A673 (cell line): ENCODE data around the gene OTOGL. TPM values are rescaled to one million over a fixed set of nuclear protein-coding genes. Genes with fewer than 3 reads are reported as not detected.
"Not testable (repeated sequence)": the region's sequence is repeated elsewhere in the genome, so short reads cannot be mapped to it uniquely, and the experiment has no call there.

Source experiments
- BruUV-seq: library from RNA; stranded (reverse); fragments of 400-500 nt; replicated peaks from 2 replicates; lab custom pipeline; 2021; lab: Mats Ljungman, UMichigan
- CTCF ChIA-PET: fragments of 300-600 bp; sonication (Branson Sonifier 250); formaldehyde crosslinking; loops from one replicate; lab custom pipeline; 2022; ENCODE audit warnings: antibody characterized with exemption; lab: Charles Lee
- POLR2A ChIA-PET: fragments of 300-600 bp; sonication (Branson Sonifier 250); formaldehyde crosslinking; loops from one replicate; lab custom pipeline; 2022; ENCODE audit warnings: antibody characterized with exemption; ENCODE audit not compliant: low non-redundant PET; lab: Charles Lee
- DNase-seq: peaks from one replicate; pipeline ENCODE4 v3.0.0-alpha.2; 2015; ENCODE audit warnings: low spot score
- H3K27ac ChIP-seq: fragments of 200-600 bp; sonication (generic); 2 replicates; pipeline ENCODE4 v1.5.1; 2016; ENCODE audit warnings: mixed run types, low read depth, mild to moderate bottlenecking, mixed read lengths, antibody characterized with exemption, low read length; ENCODE audit not compliant: poor library complexity, severe bottlenecking
- H3K27me3 ChIP-seq: fragments of 200-600 bp; sonication (generic); replicated peaks from 2 replicates; pipeline ENCODE4 v1.6.1; 2017; ENCODE audit warnings: mixed run types, low read depth, mild to moderate bottlenecking, mixed read lengths, antibody characterized with exemption, low read length; ENCODE audit not compliant: insufficient read depth, poor library complexity
- H3K36me3 ChIP-seq: fragments of 200-600 bp; sonication (generic); 2 replicates; pipeline ENCODE4 v1.6.1; 2016; ENCODE audit warnings: mixed run types, mild to moderate bottlenecking, mixed read lengths, antibody characterized with exemption, low read length; ENCODE audit not compliant: insufficient read depth, poor library complexity, severe bottlenecking
- H3K4me1 ChIP-seq: fragments of 200-600 bp; sonication (generic); 2 replicates; pipeline ENCODE4 v1.6.1; 2017; ENCODE audit warnings: mixed run types, mild to moderate bottlenecking, mixed read lengths, antibody characterized with exemption, low read length; ENCODE audit not compliant: insufficient read depth, poor library complexity, severe bottlenecking
- H3K4me3 ChIP-seq: fragments of 200-600 bp; sonication (generic); 2 replicates; pipeline ENCODE4 v1.5.1; 2016; ENCODE audit warnings: low read depth, mixed run types, mild to moderate bottlenecking, mixed read lengths, low read length; ENCODE audit not compliant: poor library complexity, severe bottlenecking
- H3K9me3 ChIP-seq: fragments of 200-600 bp; sonication (generic); 2 replicates; pipeline ENCODE4 v1.6.1; 2016; ENCODE audit warnings: mixed run types, low read depth, mild to moderate bottlenecking, mixed read lengths, antibody characterized with exemption, low read length; ENCODE audit not compliant: poor library complexity, severe bottlenecking
- EZH2 ChIP-seq: fragments of 200-600 bp; sonication (generic); IDR thresholded peaks from 2 replicates; pipeline ENCODE4 v1.6.1; 2017; ENCODE audit warnings: borderline replicate concordance, low read depth, mild to moderate bottlenecking, mixed read lengths, antibody characterized with exemption, low read length; ENCODE audit not compliant: poor library complexity, severe bottlenecking
- intact Hi-C: fragments of 100-400 bp; cut with micrococcal nuclease; formaldehyde crosslinking; loops from one replicate; pipeline ENCODE4 v1.10.0; 2022; ENCODE audit not compliant: unreplicated experiment
- total RNA-seq: library from RNA; stranded (reverse); gene quantifications from 2 replicates; pipeline ENCODE4 v1.2.3, GENCODE V29; 2021
- TF ChIP-seq, protein P1 (sequence below): fragments of 300-800, 200-600 bp; sonication (generic); conservative IDR thresholded peaks from 2 replicates; pipeline ENCODE4 v1.5.1; 2017; ENCODE audit warnings: low read depth, mild to moderate bottlenecking, antibody characterized with exemption, low read length, moderate library complexity, mixed read lengths

OTOGL gene
- total RNA-seq, 1 experiment from 2014 or later, result 0.73 TPM

GRCh38 chr12:80143537-80143936 is 44.2 kb downstream of the OTOGL start:
- Histone ChIP-seq H3K4me3 (no peak overlapping the region), H3K27me3 (peaks cover 15% of the 10 kb centered on the region), H3K4me1 (no peaks in the 10 kb centered on the region), H3K36me3 (no peaks in the 10 kb centered on the region), H3K9me3 (no peaks in the 10 kb centered on the region), H3K27ac (no peak overlapping the region)
- no peak for DNase-seq
- no TSS peak for BruUV-seq
- CTCF ChIA-PET, result no interaction called here
- TF ChIP-seq, protein P1, sequence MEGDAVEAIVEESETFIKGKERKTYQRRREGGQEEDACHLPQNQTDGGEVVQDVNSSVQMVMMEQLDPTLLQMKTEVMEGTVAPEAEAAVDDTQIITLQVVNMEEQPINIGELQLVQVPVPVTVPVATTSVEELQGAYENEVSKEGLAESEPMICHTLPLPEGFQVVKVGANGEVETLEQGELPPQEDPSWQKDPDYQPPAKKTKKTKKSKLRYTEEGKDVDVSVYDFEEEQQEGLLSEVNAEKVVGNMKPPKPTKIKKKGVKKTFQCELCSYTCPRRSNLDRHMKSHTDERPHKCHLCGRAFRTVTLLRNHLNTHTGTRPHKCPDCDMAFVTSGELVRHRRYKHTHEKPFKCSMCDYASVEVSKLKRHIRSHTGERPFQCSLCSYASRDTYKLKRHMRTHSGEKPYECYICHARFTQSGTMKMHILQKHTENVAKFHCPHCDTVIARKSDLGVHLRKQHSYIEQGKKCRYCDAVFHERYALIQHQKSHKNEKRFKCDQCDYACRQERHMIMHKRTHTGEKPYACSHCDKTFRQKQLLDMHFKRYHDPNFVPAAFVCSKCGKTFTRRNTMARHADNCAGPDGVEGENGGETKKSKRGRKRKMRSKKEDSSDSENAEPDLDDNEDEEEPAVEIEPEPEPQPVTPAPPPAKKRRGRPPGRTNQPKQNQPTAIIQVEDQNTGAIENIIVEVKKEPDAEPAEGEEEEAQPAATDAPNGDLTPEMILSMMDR, result no peak
- no peak for TF ChIP-seq EZH2
- intact Hi-C loops, result no loop called here
- POLR2A ChIA-PET, result no interaction called here

DNA sequence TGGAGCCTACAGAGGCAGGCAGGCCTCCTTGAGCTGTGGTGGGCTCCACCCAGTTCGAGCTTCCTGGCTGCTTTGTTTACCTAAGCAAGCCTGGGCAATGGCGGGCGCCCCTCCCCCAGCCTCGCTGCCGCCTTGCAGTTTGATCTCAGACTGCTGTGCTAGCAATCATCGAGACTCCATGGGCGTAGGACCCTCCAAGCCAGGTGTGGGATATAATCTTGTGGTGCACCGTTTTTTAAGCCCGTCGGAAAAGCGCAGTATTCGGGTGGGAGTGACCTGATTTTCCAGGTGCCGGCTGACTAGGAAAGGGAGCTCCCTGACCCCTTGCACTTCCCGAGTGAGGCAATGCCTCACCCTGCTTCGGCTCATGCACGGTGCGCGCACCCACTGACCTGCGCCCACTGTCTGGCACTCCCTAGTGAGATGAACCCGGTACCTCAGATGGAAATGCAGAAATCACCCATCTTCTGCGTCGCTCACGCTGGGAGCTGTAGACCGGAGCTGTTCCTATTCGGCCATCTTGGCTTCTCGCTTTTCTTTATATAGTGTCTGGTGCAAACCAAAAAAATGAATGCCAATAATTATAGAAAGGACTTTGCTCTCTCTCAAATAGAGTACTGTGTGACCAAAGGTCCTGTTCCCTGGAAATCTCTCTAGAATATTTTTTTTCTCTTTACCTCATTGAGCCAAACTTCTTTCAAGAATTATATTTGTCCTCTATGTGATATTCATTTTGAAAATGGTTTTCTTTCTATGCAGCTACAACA is 50.4 kb downstream of the OTOGL start:
- BruUV-seq, H3K27me3 ChIP-seq, POLR2A ChIA-PET, H3K9me3 ChIP-seq, H3K4me1 ChIP-seq, DNase-seq, H3K27ac ChIP-seq, H3K36me3 ChIP-seq, CTCF ChIA-PET, H3K4me3 ChIP-seq, intact Hi-C loops: not testable (repeated sequence)

DNA sequence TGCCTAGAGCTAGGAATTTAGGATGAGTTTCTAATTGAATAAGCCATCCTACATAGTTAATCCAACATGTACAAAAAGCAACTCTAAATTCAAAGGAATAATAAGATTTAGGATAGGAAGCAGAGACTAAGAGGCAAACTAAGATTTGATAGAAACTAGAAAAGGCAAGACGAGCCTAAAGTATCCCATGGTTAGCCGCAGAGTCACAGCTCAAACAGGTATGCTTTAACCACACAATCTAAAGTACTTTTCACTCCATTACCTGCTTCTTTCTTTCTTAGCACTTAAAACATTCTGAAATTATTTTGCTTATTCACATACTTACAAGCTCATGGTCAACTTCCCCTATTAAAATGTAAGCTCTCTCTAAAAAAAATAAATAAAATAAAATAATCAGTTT is 51.8 kb downstream of the OTOGL start:
- Histone ChIP-seq H3K9me3 (no peaks in the 10 kb centered on the region), H3K36me3 (no peaks in the 10 kb centered on the region), H3K4me1 (no peaks in the 10 kb centered on the region), H3K27me3 (no peaks in the 10 kb centered on the region), H3K4me3 (no peak overlapping the region), H3K27ac (no peak overlapping the region)
- TF ChIP-seq EZH2, result no peak
- TF ChIP-seq, protein P1, result no peak
- no TSS peak for BruUV-seq
- ChIA-PET CTCF (no interaction called here), POLR2A (no interaction called here)
- intact Hi-C loops, result no loop called here
- DNase-seq, result no peak

DNA sequence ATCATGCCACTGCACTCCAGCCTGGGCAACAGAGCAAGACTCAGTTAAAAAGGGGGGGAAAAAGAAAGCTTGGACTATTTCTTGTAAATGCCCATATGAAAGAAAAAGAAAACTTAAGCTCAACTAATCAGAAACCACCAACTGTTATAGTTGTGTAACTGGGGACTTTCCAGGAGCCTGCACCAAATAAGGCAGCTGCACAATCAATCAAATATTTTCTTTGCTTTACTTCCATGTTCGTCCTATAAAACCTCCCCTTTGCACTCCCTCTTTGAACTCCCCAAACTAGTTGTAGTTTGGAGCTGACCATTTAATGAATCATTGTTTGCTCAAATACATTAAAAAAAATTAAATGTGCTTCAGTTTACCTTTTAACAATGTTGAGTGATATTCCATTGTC is 54.9 kb downstream of the OTOGL start:
- Histone ChIP-seq H3K4me1 (no peaks in the 10 kb centered on the region), H3K27me3 (no peaks in the 10 kb centered on the region), H3K4me3 (no peak overlapping the region), H3K36me3 (no peaks in the 10 kb centered on the region), H3K27ac (no peak overlapping the region), H3K9me3 (no peaks in the 10 kb centered on the region)
- no TSS peak for BruUV-seq
- TF ChIP-seq, protein P1, result no peak
- no peak for TF ChIP-seq EZH2
- intact Hi-C loops, result no loop called here
- CTCF ChIA-PET, result no interaction called here
- POLR2A ChIA-PET, result no interaction called here
- no peak for DNase-seq
